ENCODE measurements around the gene SIPA1L3.

SIPA1L3 gene

GRCh38 chr19:38125238-38125637 lies 218.2 kb downstream of the SIPA1L3 start:
- DNase-seq, result no peak

- DNase-seq, result no peak
Observed at GRCh38 chr19:38130399-38130798, 223.4 kb downstream of the SIPA1L3 start.

DNA sequence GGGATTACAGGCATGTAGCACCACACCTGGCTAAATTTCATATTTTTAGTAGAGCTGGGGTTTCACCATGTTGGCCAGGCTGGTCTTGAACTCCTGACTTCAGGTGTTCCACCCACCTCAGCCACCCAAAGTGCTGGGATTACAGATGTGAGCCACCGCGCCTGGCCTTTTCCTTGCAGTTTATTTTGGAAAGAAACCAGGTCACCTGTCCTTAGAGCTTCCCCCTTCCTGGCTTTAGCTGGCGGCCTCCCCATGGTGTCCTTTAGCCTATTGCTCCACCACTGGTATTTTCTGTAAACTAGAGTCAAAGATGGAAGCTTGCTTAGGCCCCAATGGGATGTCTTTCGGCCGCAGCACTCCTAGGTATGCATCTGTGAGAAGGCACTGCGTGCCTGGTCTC lies 225.8 kb downstream of the SIPA1L3 start:
- DNase-seq, result no peak

- DNase-seq, result no peak
Observed at GRCh38 chr19:38133319-38133718, 226.3 kb downstream of the SIPA1L3 start.

GRCh38 chr19:38134540-38135149 lies 227.6 kb downstream of the SIPA1L3 start:
- peak in 1 of 2 experiments; percentile 5 for DNase-seq

DNA sequence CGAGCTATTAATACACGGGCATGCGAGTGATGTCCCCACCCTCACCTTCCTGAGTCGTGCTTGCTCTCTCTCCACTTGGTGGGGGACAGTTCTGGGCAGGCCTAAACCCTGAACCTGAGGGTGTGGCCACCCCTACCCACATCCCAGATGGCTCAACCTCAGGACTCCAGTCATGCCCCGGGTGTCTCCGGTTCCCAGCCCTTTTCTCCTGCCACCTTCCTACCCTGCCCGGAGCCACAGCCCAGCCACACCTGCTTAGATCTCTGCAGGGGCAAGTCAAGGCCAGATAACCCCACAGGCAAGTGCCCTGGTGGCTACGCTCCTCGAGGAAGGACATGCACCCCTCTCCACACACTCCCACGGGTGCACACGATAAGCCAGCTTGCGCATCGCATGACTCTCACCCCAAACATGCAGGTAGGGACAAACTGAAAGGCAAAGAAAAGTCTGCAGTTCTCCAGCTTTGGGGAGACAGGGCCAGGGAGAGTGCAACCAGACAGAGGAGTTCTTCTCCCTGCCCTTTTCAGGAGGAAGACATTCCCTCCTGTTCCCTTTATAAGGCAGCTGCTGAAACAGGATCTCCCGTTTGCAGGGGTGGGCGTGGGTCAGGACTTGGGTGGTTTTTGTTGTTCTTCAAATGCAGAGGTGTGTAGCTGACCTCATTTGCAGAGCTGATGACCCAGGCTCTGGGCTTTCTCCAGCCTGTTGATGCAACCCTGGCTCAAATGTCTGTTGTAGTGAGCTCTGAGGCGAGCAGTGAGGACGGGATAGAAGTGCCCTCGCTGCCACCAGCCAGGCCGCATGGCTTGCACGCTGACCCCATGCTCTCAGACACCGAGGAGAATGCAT lies 228.4 kb downstream of the SIPA1L3 start:
- no peak for DNase-seq

DNA sequence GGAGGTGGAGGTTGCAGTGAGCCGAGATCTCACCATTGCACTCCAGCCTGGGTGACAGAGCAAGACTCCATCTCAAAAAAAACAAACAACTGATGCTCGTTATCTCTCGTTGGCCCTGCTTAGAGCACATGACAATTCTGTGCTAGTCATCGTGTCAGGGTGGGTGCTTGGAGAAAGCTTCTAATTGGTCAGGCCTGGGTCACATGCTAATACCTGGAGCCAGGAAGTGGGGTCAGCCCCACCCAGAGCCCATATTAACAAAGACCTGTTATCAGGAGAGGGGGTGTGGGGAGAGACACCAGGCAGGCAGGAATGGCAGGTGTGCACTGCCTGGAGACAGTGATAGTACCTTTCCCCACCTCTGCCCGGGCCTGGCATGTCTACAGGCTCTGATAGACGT lies 232.1 kb downstream of the SIPA1L3 start:
- no peak for DNase-seq

DNA sequence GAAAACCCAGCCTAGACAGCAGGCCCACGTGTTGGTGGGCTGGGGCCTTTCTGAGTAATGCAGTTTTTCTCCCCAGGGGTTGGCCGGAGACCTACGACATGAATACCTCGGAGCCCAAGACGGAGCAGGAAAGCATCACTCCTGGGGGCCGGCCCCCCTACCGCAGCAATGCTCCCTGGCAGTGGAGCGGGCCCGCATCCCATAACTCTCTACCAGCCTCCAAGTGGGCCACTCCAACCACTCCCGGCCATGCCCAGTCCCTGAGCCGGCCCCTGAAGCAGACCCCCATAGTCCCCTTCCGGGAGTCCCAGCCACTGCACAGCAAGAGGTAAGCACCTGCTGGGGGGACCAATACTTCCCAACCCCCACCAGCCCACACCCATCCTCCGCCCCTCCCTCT lies 234.1 kb downstream of the SIPA1L3 start:
- DNase-seq, result no peak

DNA sequence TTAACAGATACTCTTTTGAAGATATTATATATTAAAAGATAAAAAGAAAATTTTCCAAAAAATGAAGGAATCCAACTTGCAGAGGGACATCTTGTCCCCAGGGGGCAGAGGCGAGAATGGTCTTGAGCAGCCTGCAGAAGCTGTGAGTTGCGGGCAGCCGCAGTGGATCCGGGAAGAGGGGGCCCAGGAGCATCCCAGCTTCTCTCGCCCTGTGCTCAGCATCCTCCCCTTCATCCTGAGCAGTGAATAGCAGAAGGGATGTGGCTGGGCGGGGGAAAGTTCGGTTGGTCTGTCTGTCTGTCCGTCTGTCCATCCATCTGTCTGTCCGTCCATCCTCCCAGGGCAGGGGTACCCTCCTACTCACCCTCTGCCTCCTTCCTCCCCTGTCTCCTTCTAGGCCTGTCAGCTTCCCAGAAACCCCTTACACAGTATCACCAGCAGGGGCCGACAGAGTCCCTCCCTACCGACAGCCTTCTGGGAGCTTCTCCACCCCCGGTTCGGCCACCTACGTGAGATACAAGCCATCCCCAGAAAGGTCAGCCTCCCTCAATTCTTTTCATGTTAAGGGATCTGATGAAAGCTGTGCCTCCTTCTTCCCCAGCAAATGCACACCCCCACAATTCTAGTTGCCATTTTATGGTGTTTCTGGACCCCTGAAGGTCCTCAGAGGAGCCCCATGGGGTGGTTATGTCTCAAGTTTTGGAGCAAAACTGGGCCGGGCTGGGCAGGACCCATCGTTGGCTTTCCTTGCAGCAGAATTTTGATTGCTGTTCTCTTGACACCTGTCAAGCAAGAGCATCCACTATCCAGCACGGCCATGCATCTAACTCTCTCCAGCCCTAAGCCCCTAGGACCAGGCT lies 235.4 kb downstream of the SIPA1L3 start:
- no peak for DNase-seq

DNA sequence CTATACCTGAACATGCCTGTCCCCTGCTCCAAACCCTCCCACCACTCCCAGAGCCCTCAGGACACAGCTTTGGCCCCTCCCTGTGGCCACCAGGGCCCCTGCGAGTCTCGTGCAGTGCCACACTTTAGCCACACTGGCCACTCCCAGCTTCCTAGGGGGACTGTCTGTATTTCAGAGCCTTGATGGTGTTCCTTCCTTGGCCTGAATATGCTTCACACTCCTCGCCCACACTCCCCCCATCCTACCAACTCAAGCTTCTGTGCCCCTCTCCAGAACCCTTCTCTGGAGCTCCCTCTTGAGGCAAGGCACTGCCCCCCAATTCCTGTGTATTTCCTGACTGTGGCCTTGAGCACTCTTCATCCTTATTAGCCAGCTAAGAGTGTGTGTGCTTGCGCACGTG lies 236.8 kb downstream of the SIPA1L3 start:
- DNase-seq, result no peak

DNA sequence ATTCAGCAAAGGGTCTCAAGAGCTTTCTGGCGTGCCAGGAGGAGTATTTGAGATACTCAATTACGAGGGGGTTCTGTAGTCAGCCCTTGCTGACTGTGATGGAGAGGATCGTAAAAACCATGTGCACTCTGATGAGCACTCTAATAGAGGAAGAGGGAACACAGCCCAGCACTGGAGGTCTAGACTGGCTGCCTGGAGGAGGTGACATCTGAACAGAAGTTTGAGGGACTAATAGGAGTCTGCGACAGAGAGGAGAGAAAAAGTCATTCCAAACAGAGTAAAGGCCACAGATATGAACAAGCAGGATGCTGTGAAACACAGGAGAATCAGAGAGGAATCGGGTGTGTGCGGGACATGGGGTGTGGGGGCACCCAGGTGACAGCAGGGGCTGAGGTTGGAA lies 237.7 kb downstream of the SIPA1L3 start:
- DNase-seq, result no peak

DNA sequence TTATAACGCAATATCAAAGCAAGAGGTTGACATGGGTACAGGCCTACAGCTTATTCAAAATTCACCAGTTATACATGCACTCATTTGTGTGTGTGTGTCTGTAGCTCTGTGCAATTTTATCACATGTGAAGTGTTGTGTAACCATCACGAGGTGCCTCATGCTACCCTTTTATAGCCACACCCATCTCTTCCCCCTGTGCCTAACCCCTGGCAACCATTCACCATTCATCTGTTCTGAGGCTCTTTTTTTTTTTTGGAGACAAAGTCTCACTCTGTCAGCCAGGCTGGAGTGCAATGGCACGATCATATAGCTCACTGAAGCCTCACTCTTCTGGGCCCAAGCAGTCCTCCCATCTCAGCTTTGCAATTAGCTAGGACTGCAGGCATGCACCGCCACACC lies 238.6 kb downstream of the SIPA1L3 start:
- no peak for DNase-seq

DNA sequence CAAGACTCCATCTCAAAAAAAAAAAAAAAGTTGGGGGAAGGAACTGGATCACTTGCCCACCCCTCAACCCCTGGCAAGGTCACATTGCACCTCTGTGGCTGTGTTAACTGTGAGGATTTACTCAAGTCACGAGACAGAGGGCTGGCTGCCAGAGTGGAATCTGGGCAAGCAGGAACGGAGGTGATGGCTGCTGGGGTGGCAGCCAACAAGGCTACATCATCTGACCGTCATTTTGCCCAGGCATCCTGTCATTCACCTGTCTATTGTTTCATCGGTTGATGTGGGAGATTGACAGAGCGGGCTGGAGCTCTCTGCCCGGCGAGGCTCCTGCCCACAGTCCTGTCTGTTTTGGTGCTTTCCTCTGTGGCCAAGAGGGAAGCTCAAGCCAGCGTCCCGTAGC lies 241.3 kb downstream of the SIPA1L3 start:
- DNase-seq, result no peak

DNA sequence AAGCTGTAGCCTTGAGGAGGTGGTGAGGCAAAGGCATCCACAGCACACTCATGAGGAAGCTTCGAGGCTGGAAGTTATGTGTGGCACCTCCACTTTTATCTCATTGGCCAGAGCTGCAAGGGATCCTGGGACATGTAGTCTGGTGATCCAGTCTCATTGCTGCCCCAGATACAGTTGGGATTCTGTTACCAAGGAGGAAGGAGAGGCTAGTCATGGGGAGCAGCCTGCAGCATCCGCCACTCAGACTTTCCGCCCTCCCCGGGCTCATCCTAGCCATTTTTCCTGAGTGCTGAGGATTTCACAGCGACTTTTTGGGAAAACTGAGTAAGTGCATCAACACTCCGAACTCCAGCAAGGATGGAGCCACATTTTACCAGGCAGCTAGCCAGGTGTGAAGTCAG lies 242.7 kb downstream of the SIPA1L3 start:
- DNase-seq, result no peak

GRCh38 chr19:38151242-38151641 lies 244.2 kb downstream of the SIPA1L3 start:
- no peak for DNase-seq

DNA sequence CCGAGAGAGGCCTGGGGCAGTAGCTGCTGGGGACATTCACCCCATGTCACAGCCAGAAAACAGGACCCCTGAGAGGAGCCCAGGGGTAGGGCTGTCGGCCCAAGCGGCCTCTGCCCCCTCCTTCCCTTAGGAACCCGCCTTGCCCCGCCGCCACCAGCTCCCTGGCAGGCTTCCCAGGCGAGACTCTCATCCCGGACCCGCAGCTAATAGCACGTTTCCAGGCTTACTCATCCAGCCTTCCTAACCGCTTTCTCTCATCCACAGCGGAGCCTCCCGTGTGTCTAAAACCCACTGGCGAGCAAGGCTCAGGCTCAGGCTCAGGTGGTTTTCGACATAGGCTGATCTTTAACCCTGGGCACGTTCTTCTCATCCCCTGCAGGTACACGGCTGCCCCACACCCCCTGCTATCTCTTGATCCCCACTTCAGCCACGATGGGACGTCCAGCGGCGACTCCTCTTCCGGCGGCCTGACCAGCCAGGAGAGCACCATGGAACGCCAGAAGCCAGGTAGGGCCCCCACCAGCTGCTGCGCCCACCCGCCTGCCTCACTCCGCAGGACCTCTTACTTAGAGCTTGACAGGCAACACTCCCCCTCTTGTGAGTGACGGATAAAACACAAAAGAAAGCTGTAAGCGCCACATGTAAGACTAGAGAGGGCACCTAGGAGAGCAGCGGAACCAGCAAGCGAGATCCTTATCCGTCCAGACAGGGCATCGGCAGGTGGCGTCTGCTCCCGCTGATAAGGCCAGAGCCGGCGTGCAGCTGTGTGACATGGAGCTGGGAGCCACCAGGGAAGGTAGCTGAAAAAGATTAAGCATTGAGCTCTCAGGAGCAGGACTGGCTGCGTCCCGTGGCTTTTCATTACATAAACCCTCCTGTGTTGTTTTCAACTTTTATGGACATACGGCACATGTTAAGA lies 245.7 kb downstream of the SIPA1L3 start:
- no peak for DNase-seq

GRCh38 chr19:38155453-38155852 lies 248.4 kb downstream of the SIPA1L3 start:
- no peak for DNase-seq

DNA sequence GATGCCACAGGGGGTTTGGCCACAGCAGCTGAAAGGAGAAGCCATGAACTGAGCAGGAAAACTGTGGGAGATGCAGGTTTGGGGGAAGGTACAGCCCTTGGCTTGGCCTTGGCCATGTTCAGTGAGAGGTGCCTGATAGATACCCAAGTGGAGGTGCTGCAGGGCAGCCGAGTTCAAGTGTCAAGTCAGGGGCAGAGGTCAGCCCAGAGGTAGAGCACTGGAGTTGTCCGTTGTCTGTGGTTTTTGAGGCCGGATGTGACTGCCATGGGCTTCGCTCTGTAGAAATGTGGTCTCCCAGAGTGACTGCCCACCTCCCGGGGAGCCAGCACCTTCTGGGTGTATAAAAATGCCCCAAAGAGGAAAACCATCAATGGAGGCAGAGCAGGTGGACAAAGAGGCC lies 251.7 kb downstream of the SIPA1L3 start:
- no peak for DNase-seq

DNA sequence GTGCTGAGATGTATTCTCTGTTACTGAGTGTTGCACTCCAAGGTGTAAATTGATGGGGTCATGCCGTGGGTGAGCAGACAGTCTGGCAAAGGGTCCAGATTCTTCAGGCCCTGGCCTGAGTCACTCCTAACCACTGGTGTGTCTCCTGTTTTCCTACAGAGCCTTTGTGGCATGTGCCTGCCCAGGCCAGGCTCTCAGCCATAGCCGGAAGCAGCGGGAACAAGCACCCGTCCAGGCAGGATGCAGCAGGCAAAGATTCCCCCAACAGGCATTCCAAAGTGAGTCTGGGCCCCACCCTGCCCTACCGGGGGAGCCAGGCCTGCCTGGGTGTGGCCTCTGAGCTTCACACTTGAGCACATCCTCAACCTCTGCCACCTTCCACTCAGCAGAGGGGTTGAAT lies 255.1 kb downstream of the SIPA1L3 start:
- DNase-seq, result no peak

GRCh38 chr19:38162632-38163031 lies 255.6 kb downstream of the SIPA1L3 start:
- no peak for DNase-seq

DNA sequence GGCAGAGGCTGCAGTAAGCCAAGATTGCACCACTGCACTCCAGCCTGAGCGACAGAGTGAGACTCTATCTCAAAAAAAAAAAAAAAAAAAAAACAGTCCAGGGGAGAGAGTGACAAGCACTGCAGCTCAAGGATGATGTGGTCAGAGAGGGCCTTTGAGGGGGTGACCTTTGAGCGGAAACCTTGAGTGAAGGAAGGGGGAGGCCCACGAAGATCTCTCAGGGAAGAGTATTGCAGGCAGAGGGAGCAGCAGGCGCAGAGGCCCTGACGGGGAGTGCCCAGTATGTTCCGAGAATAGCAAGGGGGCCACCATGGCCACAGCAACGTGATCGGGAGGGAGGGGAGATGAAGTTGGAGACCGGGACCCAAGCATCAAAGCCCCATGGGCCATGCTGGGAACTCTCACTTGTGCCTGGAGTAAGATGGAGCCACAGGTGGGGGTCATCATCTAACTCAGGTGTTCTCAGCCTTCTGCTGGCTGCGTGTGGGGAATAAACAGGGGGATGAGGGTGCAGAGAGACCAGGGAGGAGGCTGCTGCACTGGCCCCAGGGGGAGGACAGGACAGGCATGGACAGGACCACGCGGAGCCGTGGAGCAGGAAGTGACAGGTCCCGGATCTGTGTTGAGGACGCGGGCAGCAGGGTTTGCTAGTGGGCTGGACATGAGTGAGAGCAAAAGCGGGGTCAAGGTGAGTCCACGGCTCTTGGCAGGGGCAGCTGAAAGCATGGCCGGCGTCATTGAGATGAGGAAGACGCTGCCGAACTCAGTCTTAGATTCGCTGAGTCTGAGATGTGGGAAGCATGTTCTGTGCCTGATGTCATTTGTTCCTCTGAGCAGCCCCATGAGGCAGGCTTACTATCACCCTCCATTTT lies 256.6 kb downstream of the SIPA1L3 start:
- DNase-seq, result no peak

DNA sequence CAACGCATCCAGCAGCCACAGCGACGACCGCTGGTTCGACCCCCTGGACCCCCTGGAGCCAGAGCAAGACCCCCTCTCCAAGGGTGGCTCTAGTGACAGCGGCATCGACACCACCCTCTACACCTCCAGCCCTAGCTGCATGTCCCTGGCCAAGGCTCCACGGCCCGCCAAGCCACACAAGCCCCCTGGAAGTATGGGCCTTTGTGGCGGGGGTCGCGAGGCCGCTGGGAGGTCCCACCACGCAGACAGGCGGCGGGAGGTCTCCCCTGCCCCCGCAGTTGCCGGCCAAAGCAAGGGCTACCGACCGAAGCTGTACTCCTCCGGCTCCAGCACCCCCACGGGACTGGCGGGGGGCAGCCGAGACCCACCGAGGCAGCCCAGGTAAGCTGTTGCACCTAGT lies 257.5 kb downstream of the SIPA1L3 start:
- DNase-seq, result no peak

All from SW 1271 (cell line).